Raji (cell line): ENCODE data around the gene PRSS58.

Source experiments
- POLR2A ChIP-seq: IDR thresholded peaks from 2 replicates; pipeline ENCODE4 v1.6.1; 2011; ENCODE audit warnings: low read depth, low read length, control low read depth; ENCODE audit not compliant: insufficient read depth

The PRSS58 gene

GRCh38 chr7:142249918-142250317 lies 7.9 kb downstream of the PRSS58 start:
- no peak for TF ChIP-seq POLR2A

GRCh38 chr7:142248166-142249160 lies 9.4 kb downstream of the PRSS58 start:
- TF ChIP-seq POLR2A: no peak

GRCh38 chr7:142243823-142244222 lies 14.0 kb downstream of the PRSS58 start:
- TF ChIP-seq POLR2A: no peak

GRCh38 chr7:142240546-142240945 lies 17.3 kb downstream of the PRSS58 start:
- TF ChIP-seq POLR2A: no peak

- TF ChIP-seq POLR2A: no peak
Observed at GRCh38 chr7:142231716-142232115, 26.1 kb downstream of the PRSS58 start.

- no peak for TF ChIP-seq POLR2A
Observed at GRCh38 chr7:142228537-142229104, 29.2 kb downstream of the PRSS58 start.
